ENCODE data around the gene NDST3.
A peak's percentile ranks its signal among the peaks of the same experiment; 100 is the strongest.

NDST3 gene

GRCh38 chr4:118278473-118279274 lies 244.4 kb downstream of the NDST3 start:
- peak; percentile 96 for FAIRE-seq

DNA sequence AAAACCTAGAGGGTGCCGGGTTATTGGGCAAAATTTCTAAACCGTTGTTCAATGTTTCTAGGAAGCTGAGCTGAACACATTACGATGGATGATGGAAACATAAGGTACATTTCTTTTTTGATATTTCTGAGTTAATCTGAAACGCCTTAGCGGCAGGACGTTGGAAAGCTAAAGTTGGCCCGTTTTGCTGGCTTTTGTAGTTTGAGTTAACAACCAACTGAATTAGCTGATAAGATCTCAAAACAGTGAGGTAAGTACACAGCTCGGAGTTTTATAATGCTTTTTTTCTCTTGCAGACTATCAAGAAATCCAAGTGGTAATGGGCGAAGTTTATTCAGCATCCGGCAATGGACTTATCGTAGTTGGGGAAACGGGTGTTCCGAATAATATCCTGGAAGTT lies 245.0 kb downstream of the NDST3 start:
- FAIRE-seq, result no peak

GRCh38 chr4:118279920-118280432 lies 245.7 kb downstream of the NDST3 start:
- FAIRE-seq, result no peak

GRCh38 chr4:118280501-118281218 lies 246.4 kb downstream of the NDST3 start:
- FAIRE-seq, result peak; percentile 91

DNA sequence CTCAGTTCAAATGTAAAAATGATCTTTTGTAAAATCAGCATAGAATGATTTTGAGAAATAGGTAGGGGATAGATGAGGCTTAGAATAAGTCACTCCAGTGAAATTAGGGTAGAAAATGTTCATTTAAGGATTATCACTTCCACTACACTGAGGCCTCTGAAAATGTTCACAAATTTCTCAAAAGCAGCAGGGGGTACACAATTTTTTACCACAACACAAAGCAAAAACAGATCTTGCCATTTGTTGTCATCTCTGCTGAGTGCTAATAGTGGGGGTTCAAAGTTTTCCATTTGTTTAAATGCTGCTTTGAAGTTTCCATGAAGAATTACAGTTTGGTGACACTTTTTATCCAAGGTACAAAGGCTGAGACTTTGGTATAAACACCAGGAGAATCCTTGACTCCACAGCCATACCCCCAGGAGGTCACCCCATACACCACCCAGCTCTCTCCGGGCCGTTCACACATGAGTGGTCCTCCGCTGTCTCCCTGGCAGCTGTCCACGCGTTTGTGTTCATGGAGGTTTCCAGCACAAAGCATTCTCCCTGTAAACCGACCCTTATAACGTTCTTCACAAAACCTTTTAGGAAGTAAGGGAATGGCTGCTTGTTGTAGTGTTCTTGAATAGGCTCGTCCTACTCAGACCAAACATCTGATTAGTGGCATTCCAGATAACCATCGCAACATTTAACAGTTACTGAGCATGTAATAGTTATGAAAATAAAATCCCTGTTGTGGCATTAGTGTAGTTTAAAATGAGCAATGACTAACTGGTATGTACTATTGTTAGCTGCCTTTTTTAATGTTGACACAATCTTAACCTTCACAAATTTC lies 247.5 kb downstream of the NDST3 start:
- peak; percentile 86 for FAIRE-seq

GRCh38 chr4:118282692-118283091 lies 248.4 kb downstream of the NDST3 start:
- FAIRE-seq, result no peak

DNA sequence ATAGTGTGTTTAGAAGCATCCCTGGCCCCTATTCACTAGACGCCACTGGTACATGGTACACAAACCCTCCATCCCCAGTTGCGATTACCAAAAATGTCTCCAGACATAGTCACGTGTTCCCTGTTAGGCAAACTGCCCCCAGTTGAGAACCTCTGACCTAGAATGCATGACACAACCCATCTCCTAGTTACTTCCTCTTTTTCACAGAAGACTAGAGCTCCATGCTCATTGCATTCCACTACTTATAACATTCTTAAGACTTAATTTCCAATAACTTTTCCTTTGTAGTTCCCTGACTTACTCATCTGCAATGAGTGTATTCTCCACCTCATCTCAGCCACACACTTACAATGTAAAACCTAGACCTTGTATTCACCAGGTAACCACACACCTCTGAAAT lies 249.9 kb downstream of the NDST3 start:
- FAIRE-seq, result no peak

DNA sequence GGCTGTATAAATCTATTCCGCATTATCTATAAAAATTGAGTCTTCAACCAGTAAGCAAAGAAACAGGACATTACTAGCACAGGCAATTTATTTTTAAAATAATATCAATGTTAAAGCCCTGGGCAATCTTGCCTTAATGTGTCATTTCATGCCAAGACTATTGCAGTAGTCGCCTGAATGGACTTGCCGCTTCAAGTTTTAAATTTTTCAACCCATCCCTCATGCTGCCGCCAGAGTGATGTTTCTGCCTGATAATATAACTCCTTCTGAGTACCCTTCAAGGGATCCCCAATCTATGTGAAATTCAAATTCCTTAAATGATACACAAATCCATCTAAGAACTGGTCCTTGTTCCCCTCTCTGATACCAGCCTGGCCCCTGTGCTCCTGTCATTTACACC lies 251.6 kb downstream of the NDST3 start:
- FAIRE-seq, result no peak

DNA sequence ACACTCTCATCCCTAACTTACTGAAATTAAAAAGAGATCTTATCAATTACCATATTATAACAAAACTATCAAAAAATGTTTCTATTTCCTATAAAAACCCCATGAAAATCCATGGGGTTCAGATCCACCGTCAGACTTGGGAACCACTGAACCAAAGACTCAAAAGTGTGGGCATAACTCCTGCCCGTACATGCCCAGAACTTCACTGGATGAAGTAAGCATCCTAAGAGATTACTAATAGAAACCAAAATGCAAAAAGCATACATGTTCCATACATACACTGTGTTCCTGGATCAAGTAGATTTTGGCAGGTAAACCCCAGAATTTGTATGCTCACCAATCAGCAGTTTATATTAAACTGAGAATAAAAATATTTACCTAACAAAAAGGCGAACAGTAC lies 252.4 kb downstream of the NDST3 start:
- FAIRE-seq, result no peak

GRCh38 chr4:118287711-118288451 lies 253.6 kb downstream of the NDST3 start:
- FAIRE-seq, result no peak

DNA sequence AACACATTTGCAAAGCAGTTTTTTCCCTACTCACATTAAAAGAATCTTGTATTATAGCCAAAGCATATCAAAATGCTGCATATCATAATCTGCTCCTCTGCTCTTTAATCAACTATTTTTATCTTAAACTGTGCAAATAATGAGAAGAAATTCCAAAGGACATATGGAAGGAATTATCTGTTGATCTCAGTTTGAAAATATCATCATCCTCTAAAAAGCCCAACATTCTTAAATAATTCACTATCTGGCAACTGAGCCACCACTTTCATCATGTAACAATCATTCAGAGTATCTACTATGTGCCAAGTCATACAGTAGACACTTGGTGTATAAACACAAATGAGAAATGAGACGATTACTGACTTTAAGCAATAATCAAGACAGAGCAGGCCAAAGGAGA lies 255.5 kb downstream of the NDST3 start:
- no peak for FAIRE-seq

DNA sequence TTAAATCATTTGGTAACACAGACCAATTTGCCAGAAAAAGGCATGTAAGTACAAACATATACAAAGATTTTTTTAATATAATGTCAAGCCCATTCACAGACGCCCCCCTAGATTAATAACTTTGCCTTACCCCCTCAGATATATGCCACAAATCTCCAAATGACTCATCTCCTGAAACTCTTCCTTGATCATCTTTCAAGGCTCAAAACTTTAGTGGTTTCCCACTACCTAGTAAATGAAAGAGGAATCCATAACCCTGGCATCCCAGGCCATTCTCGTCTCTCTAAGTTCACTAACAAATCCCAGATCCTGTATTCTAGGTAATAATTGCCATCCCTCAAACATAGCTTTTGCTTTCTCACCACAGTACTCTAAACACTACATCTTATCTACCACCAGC lies 256.7 kb downstream of the NDST3 start:
- no peak for FAIRE-seq

DNA sequence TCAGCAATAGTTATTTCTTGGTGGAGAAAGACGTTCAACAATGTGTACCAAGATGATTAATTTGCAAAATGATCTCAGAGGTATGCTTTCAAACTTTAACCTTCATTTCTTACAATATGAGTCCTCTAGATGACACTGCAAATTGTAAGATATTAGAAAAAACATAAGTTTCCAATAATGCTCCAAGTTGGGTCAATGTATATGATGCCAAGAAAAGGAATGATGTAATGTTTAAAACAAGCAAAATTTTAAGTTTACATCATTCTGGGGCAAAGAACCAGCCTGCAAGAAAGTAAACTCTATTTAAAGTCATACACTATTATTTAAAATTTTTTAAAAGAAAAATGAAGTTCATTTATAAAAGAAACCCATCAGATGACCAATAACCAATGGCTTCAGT lies 262.4 kb downstream of the NDST3 start:
- no peak for FAIRE-seq

- peak; percentile 25 for FAIRE-seq
These were observed 265.3 kb downstream of the NDST3 start for GRCh38 chr4:118299619-118300018.

DNA sequence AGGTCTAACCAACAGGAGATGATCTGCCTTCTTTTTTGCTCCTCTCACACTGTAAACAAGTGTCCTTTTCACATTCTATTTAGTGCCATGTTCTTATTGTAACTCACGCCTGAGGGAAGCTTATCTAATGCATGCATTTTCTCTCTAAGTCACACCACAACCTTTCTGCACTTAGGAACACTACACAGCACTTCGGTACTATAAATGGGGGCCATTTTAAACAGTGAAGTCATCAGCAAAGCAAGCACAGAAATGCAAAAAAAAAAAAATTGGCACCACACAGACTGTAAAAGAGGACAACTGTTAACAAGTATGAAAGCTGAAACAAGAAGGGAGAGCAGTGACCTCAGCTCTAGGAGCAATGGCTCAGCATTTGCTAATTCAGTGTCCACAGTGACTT lies 273.4 kb downstream of the NDST3 start:
- FAIRE-seq, result no peak
